Prostate gland (tissue), 2 donors: Measurements from ENCODE around the gene FBLL1.
"Not testable (repeated sequence)": the region's sequence is repeated elsewhere in the genome, so short reads cannot be mapped to it uniquely, and the experiment has no call there.

Experiments
- POLR2A ChIP-seq: fragments of 450-650 bp; IDR thresholded peaks from one replicate; pipeline ENCODE4 v1.6.1; 2016; ENCODE audit warnings: antibody characterized with exemption, mild to moderate bottlenecking
- TF ChIP-seq, protein P1 (sequence below), 4 experiments: fragments of 200-600 bp in 2 of 4; fragments of 450-650 bp in 2 of 4; sonication (generic) in 2 of 4; IDR thresholded peaks; 1 replicate in 3 of 4; 2 replicates in 1 of 4; pipeline ENCODE4 v1.5.1; 2016 to 2019; ENCODE audit warnings: antibody characterized with exemption in 4 of 4, mild to moderate bottlenecking in 2 of 4, moderate library complexity in 2 of 4

DNA sequence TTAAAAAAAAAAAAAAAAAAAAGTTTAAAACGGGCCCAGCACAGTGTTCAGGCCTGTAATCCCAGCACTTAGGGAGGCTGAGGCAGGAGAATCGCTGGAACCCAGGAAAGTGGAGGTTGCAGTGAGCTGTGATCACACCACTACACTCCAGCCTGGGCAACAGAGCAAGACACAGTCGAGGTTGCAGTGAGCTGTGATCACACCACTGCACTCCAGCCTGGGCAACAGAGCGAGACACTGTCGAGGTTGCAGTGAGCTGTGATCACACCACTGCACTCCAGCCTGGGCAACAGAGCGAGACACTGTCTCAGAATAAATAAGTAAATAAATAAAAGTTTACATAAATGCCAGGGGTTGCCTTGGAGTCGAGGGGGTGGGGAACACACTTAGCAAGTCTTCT lies 5.2 kb downstream of the FBLL1 start:
- TF ChIP-seq, protein P1, sequence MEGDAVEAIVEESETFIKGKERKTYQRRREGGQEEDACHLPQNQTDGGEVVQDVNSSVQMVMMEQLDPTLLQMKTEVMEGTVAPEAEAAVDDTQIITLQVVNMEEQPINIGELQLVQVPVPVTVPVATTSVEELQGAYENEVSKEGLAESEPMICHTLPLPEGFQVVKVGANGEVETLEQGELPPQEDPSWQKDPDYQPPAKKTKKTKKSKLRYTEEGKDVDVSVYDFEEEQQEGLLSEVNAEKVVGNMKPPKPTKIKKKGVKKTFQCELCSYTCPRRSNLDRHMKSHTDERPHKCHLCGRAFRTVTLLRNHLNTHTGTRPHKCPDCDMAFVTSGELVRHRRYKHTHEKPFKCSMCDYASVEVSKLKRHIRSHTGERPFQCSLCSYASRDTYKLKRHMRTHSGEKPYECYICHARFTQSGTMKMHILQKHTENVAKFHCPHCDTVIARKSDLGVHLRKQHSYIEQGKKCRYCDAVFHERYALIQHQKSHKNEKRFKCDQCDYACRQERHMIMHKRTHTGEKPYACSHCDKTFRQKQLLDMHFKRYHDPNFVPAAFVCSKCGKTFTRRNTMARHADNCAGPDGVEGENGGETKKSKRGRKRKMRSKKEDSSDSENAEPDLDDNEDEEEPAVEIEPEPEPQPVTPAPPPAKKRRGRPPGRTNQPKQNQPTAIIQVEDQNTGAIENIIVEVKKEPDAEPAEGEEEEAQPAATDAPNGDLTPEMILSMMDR (IDR thresholded peaks at IDR 0.05), result not testable (repeated sequence)
- not testable (repeated sequence) for TF ChIP-seq POLR2A
